H1 (cell line): ENCODE results near the gene KIF26A. TPM values are rescaled to one million over a fixed set of nuclear protein-coding genes. Genes with fewer than 3 reads are reported as not detected.

Experiments used
- CTCF ChIA-PET: fragments of 300-600 bp; sonication (Branson Sonifier 250); formaldehyde crosslinking; loops from one replicate; lab custom pipeline; 2021; ENCODE audit not compliant: partially characterized antibody; lab: Charles Lee
- POLR2A ChIA-PET: fragments of 300-600 bp; sonication (Branson Sonifier 250); formaldehyde crosslinking; loops from one replicate; lab custom pipeline; 2021; ENCODE audit warnings: inconsistent platforms; ENCODE audit not compliant: partially characterized antibody; lab: Charles Lee
- DNase-seq, 2 experiments: peaks; one replicate each; pipeline versions ENCODE4 v3.0.0 to v3.0.0-alpha.2; 2010 to 2022; ENCODE audit warnings: low spot score in 2 of 2, low read depth in 1 of 2, mixed read lengths in 1 of 2
- FAIRE-seq: peaks from 2 replicates; lab custom pipeline; 2011; peaks lifted over from hg19 to GRCh38; lab: Jason Lieb, UNC
- H2AFZ ChIP-seq: 2 replicates; pipeline ENCODE4 v1.8.1; 2012; ENCODE audit warnings: low read length, inconsistent platforms
- H2AK5ac ChIP-seq: 2 replicates; pipeline ENCODE4 v1.6.1; 2013; ENCODE audit warnings: low read depth, low read length
- H2BK120ac ChIP-seq: replicated peaks from 2 replicates; pipeline ENCODE3; 2013; ENCODE audit warnings: low read depth, low read length, inconsistent platforms
- H2BK12ac ChIP-seq: 2 replicates; pipeline ENCODE4 v1.6.1; 2013; ENCODE audit warnings: low read depth, low read length
- H2BK15ac ChIP-seq: 2 replicates; pipeline ENCODE4 v1.6.1; 2013; ENCODE audit warnings: low read length
- H2BK20ac ChIP-seq: 2 replicates; pipeline ENCODE4 v1.6.1; 2013; ENCODE audit warnings: low read length
- H2BK5ac ChIP-seq: 2 replicates; pipeline ENCODE4 v1.6.1; 2013; ENCODE audit warnings: low read depth, low read length
- H3K14ac ChIP-seq: 2 replicates; pipeline ENCODE4 v1.6.1; 2013; ENCODE audit warnings: inconsistent platforms; ENCODE audit not compliant: insufficient read length
- H3K18ac ChIP-seq: 2 replicates; pipeline ENCODE4 v1.6.1; 2013; ENCODE audit warnings: low read length; ENCODE audit errors: extremely low read depth
- H3K23ac ChIP-seq: 2 replicates; pipeline ENCODE4 v1.6.1; 2013; ENCODE audit warnings: inconsistent platforms; ENCODE audit not compliant: insufficient read length
- H3K23me2 ChIP-seq: 2 replicates; pipeline ENCODE4 v1.6.1; 2013; ENCODE audit warnings: low read depth, low read length
- H3K27ac ChIP-seq: 2 replicates; pipeline ENCODE4 v1.6.1; 2011; ENCODE audit warnings: low read depth, low read length, inconsistent platforms
- H3K27me3 ChIP-seq, 4 experiments: replicated peaks in 1 of 4; 1 replicate in 1 of 4; 2 replicates in 3 of 4; pipeline versions ENCODE4 v1.6.1 to v1.8.1; 2011 to 2013; ENCODE audit warnings: low read length in 3 of 4, mild to moderate bottlenecking in 3 of 4, inconsistent platforms in 2 of 4, mixed read lengths in 2 of 4, moderate library complexity in 1 of 4; ENCODE audit not compliant: control insufficient read depth in 3 of 4, insufficient read depth in 3 of 4; ENCODE audit errors: extremely low read depth in 1 of 4
- H3K36me3 ChIP-seq, 4 experiments: 2 replicates each; pipeline versions ENCODE4 v1.6.1 to v1.8.1; 2011 to 2013; ENCODE audit warnings: mild to moderate bottlenecking in 4 of 4, low read length in 3 of 4, moderate library complexity in 2 of 4, control low read depth in 1 of 4, inconsistent platforms in 1 of 4; ENCODE audit not compliant: insufficient read depth in 4 of 4, control insufficient read depth in 2 of 4
- H3K4ac ChIP-seq: replicated peaks from 2 replicates; pipeline ENCODE3; 2013; ENCODE audit warnings: low read length, low read depth, mixed read lengths, inconsistent platforms; ENCODE audit not compliant: insufficient read length
- H3K4me1 ChIP-seq, 4 experiments: replicated peaks in 1 of 4; 1 replicate in 1 of 4; 2 replicates in 3 of 4; pipeline versions ENCODE4 v1.6.1 to v1.8.1; 2011 to 2013; ENCODE audit warnings: low read length in 3 of 4, inconsistent platforms in 2 of 4, mixed read lengths in 1 of 4; ENCODE audit not compliant: insufficient read depth in 4 of 4, control insufficient read depth in 3 of 4
- H3K4me2 ChIP-seq, 2 experiments: 2 replicates each; pipeline versions ENCODE4 v1.6.1 to v1.8.1; 2011 to 2013; ENCODE audit warnings: low read depth in 2 of 2, low read length in 2 of 2, control low read depth in 1 of 2, inconsistent platforms in 1 of 2, mild to moderate bottlenecking in 1 of 2; ENCODE audit not compliant: insufficient read depth in 1 of 2
- H3K4me3 ChIP-seq, 4 experiments: fragments of 200-600, 300-600 bp in 1 of 4; sonication (generic), shearing (Covaris generic), sonication (Bioruptor Twin) in 1 of 4; 2 replicates each; pipeline versions ENCODE4 v1.5.1 to v1.8.1; 2011 to 2016; ENCODE audit warnings: low read length in 4 of 4, low read depth in 3 of 4, control low read depth in 2 of 4, inconsistent platforms in 2 of 4, mild to moderate bottlenecking in 2 of 4, mixed read lengths in 1 of 4, moderate library complexity in 1 of 4; ENCODE audit not compliant: insufficient read depth in 2 of 4; ENCODE audit errors: extremely low read depth in 1 of 4
- H3K56ac ChIP-seq: replicated peaks from 2 replicates; pipeline ENCODE3; 2013; ENCODE audit warnings: low read depth, mild to moderate bottlenecking, mixed read lengths, low read length, inconsistent platforms; ENCODE audit not compliant: insufficient read length
- H3K79me1 ChIP-seq: 2 replicates; pipeline ENCODE4 v1.6.1; 2013; ENCODE audit warnings: low read depth, low read length, control low read depth
- H3K79me2 ChIP-seq, 2 experiments: 2 replicates each; pipeline versions ENCODE4 v1.6.1 to v1.8.1; 2012 to 2013; ENCODE audit warnings: low read length in 2 of 2, mild to moderate bottlenecking in 2 of 2, inconsistent platforms in 1 of 2; ENCODE audit not compliant: insufficient read depth in 2 of 2, control insufficient read depth in 1 of 2
- H3K9ac ChIP-seq, 4 experiments: replicated peaks in 1 of 4; 1 replicate in 1 of 4; 2 replicates in 3 of 4; pipeline versions ENCODE4 v1.6.1 to v1.8.1; 2011 to 2013; ENCODE audit warnings: low read depth in 3 of 4, low read length in 3 of 4, control low read depth in 2 of 4, mild to moderate bottlenecking in 2 of 4, moderate library complexity in 2 of 4, inconsistent platforms in 1 of 4; ENCODE audit errors: extremely low read depth in 1 of 4
- H3K9me3 ChIP-seq, 2 experiments: 2 replicates each; pipeline versions ENCODE4 v1.6.1 to v1.8.1; 2012 to 2013; ENCODE audit warnings: mild to moderate bottlenecking in 2 of 2, moderate library complexity in 2 of 2, control low read depth in 1 of 2, inconsistent platforms in 1 of 2, low read depth in 1 of 2, low read length in 1 of 2, mixed read lengths in 1 of 2; ENCODE audit not compliant: insufficient read depth in 2 of 2
- H4K20me1 ChIP-seq, 2 experiments: replicated peaks in 1 of 2; 2 replicates each; pipeline versions ENCODE3 to v1.8.1; 2011 to 2013; ENCODE audit warnings: inconsistent platforms in 2 of 2, low read length in 2 of 2, mild to moderate bottlenecking in 1 of 2; ENCODE audit not compliant: insufficient read depth in 2 of 2, control insufficient read depth in 1 of 2
- H4K5ac ChIP-seq: 2 replicates; pipeline ENCODE4 v1.6.1; 2013; ENCODE audit warnings: low read length, low read depth, mixed read lengths, inconsistent platforms; ENCODE audit not compliant: insufficient read length
- H4K8ac ChIP-seq: 2 replicates; pipeline ENCODE4 v1.8.0; 2013; ENCODE audit warnings: mild to moderate bottlenecking, moderate library complexity, low read length, inconsistent platforms; ENCODE audit not compliant: insufficient read depth; ENCODE audit errors: extremely low read depth
- H4K91ac ChIP-seq: replicated peaks from 2 replicates; pipeline ENCODE3; 2013; ENCODE audit warnings: low read length, mixed read lengths, inconsistent platforms; ENCODE audit not compliant: insufficient read length
- BCL11A ChIP-seq, 2 experiments: IDR thresholded peaks; one replicate each; pipeline ENCODE4 v1.6.1; 2011; ENCODE audit warnings: low read depth in 2 of 2, low read length in 2 of 2, mild to moderate bottlenecking in 2 of 2
- CTCF ChIP-seq, 3 experiments: IDR thresholded peaks; 1 replicate in 2 of 3; 2 replicates in 1 of 3; pipeline versions ENCODE4 v1.5.1 to v1.6.1; 2011; ENCODE audit warnings: low read length in 3 of 3, mild to moderate bottlenecking in 3 of 3, inconsistent platforms in 2 of 3, low read depth in 1 of 3, moderate library complexity in 1 of 3; ENCODE audit not compliant: insufficient read depth in 1 of 3; ENCODE audit errors: control extremely low read depth in 1 of 3
- RAD21 ChIP-seq, 2 experiments: IDR thresholded peaks in 1 of 2; conservative IDR thresholded peaks in 1 of 2; 2 replicates each; pipeline ENCODE4 v1.6.1; 2011; ENCODE audit warnings: low read depth in 2 of 2, low read length in 2 of 2, improper control_type of control experiment in 1 of 2, inconsistent platforms in 1 of 2, mild to moderate bottlenecking in 1 of 2, moderate library complexity in 1 of 2
- WGBS, 2 experiments: shearing (Covaris generic) in 1 of 2; methylation state at CpG; one replicate each; pipeline versions ENCODE4 v1.1.6 to v1.1.7; 2013 to 2015; ENCODE audit warnings: low lambda C conversion rate in 2 of 2, mixed read lengths in 2 of 2, inconsistent platforms in 1 of 2, low coverage in 1 of 2, missing lambda C conversion rate in 1 of 2; ENCODE audit not compliant: insufficient replicate concordance in 2 of 2, insufficient coverage in 1 of 2, insufficient read length in 1 of 2; ENCODE audit errors: extremely low coverage in 1 of 2, missing lambda C conversion rate in 1 of 2; 5-methylcytosine and 5-hydroxymethylcytosine counted together
- polyA plus RNA-seq, 7 experiments: library from polyadenylated mRNA; depleted of rRNA in 3 of 7; stranded (reverse) in 5 of 7; unstranded in 2 of 7; fragments of >200 nt in 5 of 7; fragments of 200-250 nt in 2 of 7; gene quantifications; 1 replicate in 5 of 7; 2 replicates in 1 of 7; 4 replicates in 1 of 7; pipeline versions ENCODE4 v1.2.1 to v1.2.3, GENCODE V29; 2011 to 2013; ENCODE audit warnings: missing spikeins in 2 of 7, mixed read lengths in 2 of 7
- total RNA-seq: library from RNA; stranded (reverse); fragmentation: NEBNext Ultra II Directional; extraction: Animal tissue kit (Norgen Biotek cat#: 25700); gene quantifications from 2 replicates; pipeline ENCODE4 v1.2.1, GENCODE V29; 2021

The KIF26A gene
- total and polyA plus RNA-seq, 2 of the 8 experiments (the other 6 are each of a cell fraction or from before 2014, with no cell fraction given), result 11.5 to 41.6 TPM

DNA sequence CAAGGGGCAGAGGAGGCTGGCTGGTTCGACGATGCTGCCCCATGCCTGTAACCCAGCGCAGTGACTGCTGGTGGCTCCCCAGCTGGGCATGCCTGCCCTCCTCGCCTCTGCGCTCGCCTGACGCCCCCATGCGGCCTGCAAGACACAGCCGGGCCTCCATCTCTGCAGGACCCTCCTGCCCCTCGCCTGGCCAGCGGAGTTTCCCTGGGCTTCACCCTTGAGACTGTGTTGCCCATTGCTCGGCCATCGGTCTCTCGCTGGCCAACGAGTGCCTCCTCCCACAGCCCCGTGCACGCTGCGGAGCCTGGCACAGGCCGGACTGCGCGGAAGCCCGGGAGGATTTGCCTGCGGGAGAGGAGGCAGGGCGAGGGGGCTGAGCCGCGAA is 35.3 kb upstream of the KIF26A start:
- Histone ChIP-seq H2AFZ (no peak overlapping the region), H3K9ac (no peak overlapping the region), H3K4ac (no peak overlapping the region), H3K27ac (no peak overlapping the region), H4K91ac (no peak overlapping the region), H3K56ac (no peak overlapping the region), H3K4me2 (no peak overlapping the region), H3K23ac (no peak overlapping the region), H2BK15ac (no peak overlapping the region), H3K14ac (no peak overlapping the region), H3K27me3 (no peaks in the 10 kb centered on the region; a peak in 3 of 7 replicates), H4K20me1 (no peaks in the 10 kb centered on the region), H3K9me3 (no peaks in the 10 kb centered on the region), H3K36me3 (no peaks in the 10 kb centered on the region), H2AK5ac (no peak overlapping the region), H3K4me3 (no peak overlapping the region), H4K5ac (no peak overlapping the region), H2BK120ac (no peak overlapping the region), H2BK20ac (no peak overlapping the region), H2BK5ac (no peak overlapping the region), H3K79me1 (no peaks in the 10 kb centered on the region), H3K23me2 (no peaks in the 10 kb centered on the region), H2BK12ac (no peak overlapping the region), H3K4me1 (no peaks in the 10 kb centered on the region), H4K8ac (no peak overlapping the region; the same call in 1 of the 2 replicates), H3K79me2 (no peaks in the 10 kb centered on the region), H3K18ac (no peak overlapping the region)
- 88% methylated on average over 26 of the region's 26 CpGs; no CpG with 5 or more reads in 1 of the 2 experiments for WGBS, 2 experiments
- FAIRE-seq, result no peak
- peak in 2 of 3 experiments; percentile 34 to 45; a peak in 2 of 4 replicates for TF ChIP-seq CTCF (IDR thresholded peaks at IDR 0.05; ENCODE audit: control extremely low read depth in 1 of 3, insufficient read depth in 1 of 3, low read depth in 1 of 3, low read length in 3 of 3)
- no peak for TF ChIP-seq BCL11A (IDR thresholded peaks at IDR 0.05; ENCODE audit: low read depth in 2 of 2, low read length in 2 of 2)
- 0 out of 4 replicates have a peak, but pooled peaks of 1 of the 2 experiments have one; percentile 4 for TF ChIP-seq RAD21 (IDR thresholded peaks at IDR 0.05 in 1 of 2, conservative IDR thresholded peaks at IDR 0.05 in 1 of 2; ENCODE audit: low read depth in 2 of 2, low read length in 2 of 2)
- ChIA-PET POLR2A (interaction anchor here (0.5 kb wide), 1 partner anchor 298 kb away, joined by 4 read pairs; no protein-coding TSS in a partner anchor), CTCF (interaction anchor here (0.8 to 3.5 kb wide), 5 partner anchors 9 to 26 kb away, joined by 3 to 15 read pairs (median 3); no protein-coding TSS in a partner anchor)
- no peak for DNase-seq
